BLaER1 treated with 17β-estradiol and CSF1 and Interleukin-3, amounts not matched to agents 10 nM and 100 nM (cell line): Measurements from ENCODE around the gene MAGI2.
A peak's percentile ranks its signal among the peaks of the same experiment; 100 is the strongest.
"Not testable (repeated sequence)": the region's sequence is repeated elsewhere in the genome, so short reads cannot be mapped to it uniquely, and the experiment has no call there.

Experiments
- H3K27ac ChIP-seq, 11 experiments: shearing (Covaris generic); formaldehyde crosslinking; 2 replicates each; pipeline ENCODE4 v1.8.1; 2022
- H3K27me3 ChIP-seq, 11 experiments: shearing (Covaris generic); formaldehyde crosslinking; 2 replicates each; pipeline ENCODE4 v1.8.1; 2022
- H3K36me3 ChIP-seq, 11 experiments: shearing (Covaris generic); formaldehyde crosslinking; 2 replicates each; pipeline ENCODE4 v1.8.1; 2022
- H3K4me1 ChIP-seq, 10 experiments: shearing (Covaris generic); formaldehyde crosslinking; 2 replicates each; pipeline ENCODE4 v1.8.1; 2022
- H3K4me2 ChIP-seq, 11 experiments: shearing (Covaris generic); formaldehyde crosslinking; 2 replicates each; pipeline ENCODE4 v1.8.1; 2022
- H3K4me3 ChIP-seq, 10 experiments: shearing (Covaris generic); formaldehyde crosslinking; 2 replicates each; pipeline ENCODE4 v1.8.1; 2022
- H3K9ac ChIP-seq, 11 experiments: shearing (Covaris generic); formaldehyde crosslinking; 2 replicates each; pipeline ENCODE4 v1.8.1; 2022
- H3K9me3 ChIP-seq, 11 experiments: shearing (Covaris generic); formaldehyde crosslinking; replicated peaks in 1 of 11; 2 replicates each; pipeline ENCODE4 v1.8.1; 2022
- H4K20me1 ChIP-seq, 11 experiments: shearing (Covaris generic); formaldehyde crosslinking; 2 replicates each; pipeline ENCODE4 v1.8.1; 2022
- Cebpa-rat ChIP-seq, 11 experiments: shearing (Covaris generic); IDR thresholded peaks; 2 replicates each; pipeline ENCODE4 v1.8.1; 2022

Gene MAGI2

DNA sequence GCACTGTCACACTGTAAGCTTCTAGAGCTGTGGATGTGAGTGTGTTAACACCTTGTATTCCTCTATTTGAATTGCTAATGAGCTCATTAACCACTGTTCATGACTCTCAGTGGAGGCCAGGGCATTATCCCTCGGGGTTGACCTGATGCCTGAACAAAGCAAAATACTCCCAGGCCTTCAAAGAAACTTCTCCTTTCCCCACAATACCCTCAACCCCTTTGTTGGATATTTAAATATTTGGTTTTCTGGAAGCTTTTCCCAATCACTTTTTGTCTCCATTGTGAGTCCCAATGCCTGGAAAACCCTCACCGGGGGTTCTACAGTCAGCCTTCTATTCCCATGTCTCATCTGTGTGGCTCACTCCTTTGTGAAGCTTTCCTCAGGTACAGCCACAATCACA, 874.8 kb downstream of the MAGI2 start:
- Histone ChIP-seq H3K4me3 (no peak overlapping the region), H4K20me1 (no peaks in the 10 kb centered on the region), H3K4me1 (peaks cover 0 to 4% (median 0%) of the 10 kb centered on the region in 10 experiments; a peak in 1 of 20 replicates), H3K27ac (no peak overlapping the region), H3K9ac (no peak overlapping the region), H3K9me3 (no peaks in the 10 kb centered on the region), H3K4me2 (no peak overlapping the region), H3K36me3 (no peaks in the 10 kb centered on the region), H3K27me3 (no peaks in the 10 kb centered on the region)
- TF ChIP-seq Cebpa-rat (IDR thresholded peaks at IDR 0.05), result no peak

DNA sequence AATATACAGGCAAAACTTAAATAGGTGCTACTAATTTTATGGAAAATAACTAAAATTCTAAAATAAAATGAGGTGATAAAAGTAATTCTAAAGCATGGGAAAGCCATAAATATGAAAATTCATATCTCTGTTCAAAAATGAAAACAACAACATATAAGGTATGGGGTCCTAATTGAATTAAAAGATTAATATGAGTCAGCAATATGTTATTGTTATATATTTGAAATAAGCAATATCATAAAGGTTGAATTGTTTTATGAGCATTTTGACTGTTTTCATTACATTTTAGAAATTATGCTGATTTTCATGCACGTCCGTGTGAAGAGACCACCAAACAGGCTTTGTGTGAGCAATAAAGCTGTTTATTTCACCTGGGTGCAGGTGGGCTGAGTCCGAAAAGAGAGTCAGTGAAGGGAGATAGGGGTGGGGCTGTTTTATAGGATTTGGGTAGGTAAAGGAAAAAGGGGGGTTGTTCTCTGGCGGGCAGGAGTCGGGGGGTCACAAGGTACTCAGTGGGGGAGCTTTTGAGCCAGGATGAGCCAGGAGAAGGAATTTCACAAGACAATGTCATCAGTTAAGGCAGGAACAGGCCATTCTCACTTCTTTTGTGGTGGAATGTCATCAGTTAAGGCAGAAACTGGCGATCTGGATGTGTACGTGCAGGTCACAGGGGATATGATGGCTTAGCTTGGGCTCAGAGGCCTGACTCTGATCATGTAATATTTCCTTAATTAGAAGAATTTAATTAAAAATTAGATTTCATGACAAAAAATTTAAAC, 876.1 kb downstream of the MAGI2 start:
- H4K20me1 ChIP-seq, H3K36me3 ChIP-seq, H3K4me2 ChIP-seq, H3K9ac ChIP-seq, H3K27ac ChIP-seq, H3K27me3 ChIP-seq, H3K4me1 ChIP-seq, H3K9me3 ChIP-seq, H3K4me3 ChIP-seq: not testable (repeated sequence)

DNA sequence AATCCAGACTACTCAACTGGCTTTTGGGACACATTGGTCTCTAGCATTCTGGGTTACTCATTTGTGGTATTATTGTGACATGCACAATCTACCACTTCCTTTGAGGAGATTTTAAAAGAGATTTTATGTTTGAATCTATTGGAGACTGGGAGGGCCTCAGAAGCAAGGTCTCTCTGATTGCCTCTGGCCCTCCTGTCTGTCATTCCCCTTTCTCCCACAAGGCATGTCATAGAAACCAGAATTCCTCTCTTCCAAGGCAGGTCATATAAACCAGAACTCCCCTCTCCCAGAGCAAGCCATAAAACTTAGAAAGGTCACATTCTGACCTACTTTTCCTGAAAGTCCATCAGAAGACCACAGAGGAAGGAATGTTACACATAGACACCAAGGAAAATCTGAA, 877.2 kb downstream of the MAGI2 start:
- Histone ChIP-seq H3K36me3 (no peaks in the 10 kb centered on the region), H3K27ac (peak overlapping the region in 4 of 11 experiments; percentile 9 to 40 (median 16); a peak in 5 of 22 replicates), H3K27me3 (no peaks in the 10 kb centered on the region), H3K4me2 (peak overlapping the region in 4 of 11 experiments; percentile 11 to 19 (median 14); a peak in 2 of 22 replicates), H4K20me1 (no peaks in the 10 kb centered on the region), H3K9me3 (no peaks in the 10 kb centered on the region), H3K4me3 (no peak overlapping the region), H3K4me1 (peaks cover 0 to 4% (median 0%) of the 10 kb centered on the region in 10 experiments; a peak in 1 of 20 replicates), H3K9ac (no peak overlapping the region)
- no peak for TF ChIP-seq Cebpa-rat (IDR thresholded peaks at IDR 0.05)

DNA sequence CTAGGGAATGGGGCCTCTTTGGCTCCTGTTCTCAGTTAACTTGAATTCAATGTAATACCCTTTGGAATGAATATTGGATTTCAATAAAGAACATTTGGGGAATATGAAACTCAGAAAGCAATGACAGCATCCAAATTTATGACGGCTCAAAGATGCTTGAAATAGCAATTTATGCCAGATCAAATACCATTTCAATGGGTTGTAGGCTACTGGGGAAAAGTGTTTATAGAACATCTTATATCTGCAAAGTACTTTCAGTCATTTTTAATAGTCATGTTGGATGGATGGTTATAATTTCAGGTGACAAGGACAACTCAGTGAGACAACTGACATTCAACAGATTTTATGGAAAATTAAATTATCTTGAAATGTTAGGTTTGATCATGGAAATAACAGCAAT, 882.2 kb downstream of the MAGI2 start:
- Histone ChIP-seq H3K27me3 (no peaks in the 10 kb centered on the region), H3K36me3 (no peaks in the 10 kb centered on the region), H3K4me1 (peaks cover 0 to 2% (median 0%) of the 10 kb centered on the region in 10 experiments; a peak in 1 of 20 replicates), H3K9me3 (no peaks in the 10 kb centered on the region), H3K4me3 (no peak overlapping the region), H3K4me2 (no peak overlapping the region), H3K9ac (no peak overlapping the region), H3K27ac (no peak overlapping the region), H4K20me1 (no peaks in the 10 kb centered on the region)
- TF ChIP-seq Cebpa-rat (IDR thresholded peaks at IDR 0.05), result no peak

DNA sequence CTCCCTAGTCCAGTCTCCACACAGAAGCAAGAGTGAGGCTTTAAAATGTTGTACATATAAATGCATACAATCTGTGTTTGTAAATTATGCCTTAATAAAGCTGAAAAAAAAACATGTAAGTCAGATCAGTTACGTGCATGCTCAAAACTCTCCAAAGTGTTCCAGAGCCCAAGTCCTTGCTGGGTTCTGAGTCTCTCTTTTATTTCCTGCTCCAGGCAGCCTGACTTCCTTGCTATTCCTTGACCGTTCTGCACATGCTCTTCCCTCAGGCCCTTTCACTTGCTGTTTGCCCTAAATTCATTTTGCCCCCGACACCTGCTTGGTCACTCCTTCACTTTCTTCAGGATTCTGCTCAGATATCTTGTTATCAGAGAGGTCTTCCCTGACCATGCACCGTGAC, 884.8 kb downstream of the MAGI2 start:
- Histone ChIP-seq H3K4me3 (no peak overlapping the region), H4K20me1 (no peaks in the 10 kb centered on the region), H3K9ac (no peak overlapping the region), H3K4me1 (no peaks in the 10 kb centered on the region), H3K4me2 (no peak overlapping the region), H3K27ac (no peak overlapping the region), H3K9me3 (no peaks in the 10 kb centered on the region), H3K27me3 (no peaks in the 10 kb centered on the region), H3K36me3 (no peaks in the 10 kb centered on the region)
- no peak for TF ChIP-seq Cebpa-rat (IDR thresholded peaks at IDR 0.05)

DNA sequence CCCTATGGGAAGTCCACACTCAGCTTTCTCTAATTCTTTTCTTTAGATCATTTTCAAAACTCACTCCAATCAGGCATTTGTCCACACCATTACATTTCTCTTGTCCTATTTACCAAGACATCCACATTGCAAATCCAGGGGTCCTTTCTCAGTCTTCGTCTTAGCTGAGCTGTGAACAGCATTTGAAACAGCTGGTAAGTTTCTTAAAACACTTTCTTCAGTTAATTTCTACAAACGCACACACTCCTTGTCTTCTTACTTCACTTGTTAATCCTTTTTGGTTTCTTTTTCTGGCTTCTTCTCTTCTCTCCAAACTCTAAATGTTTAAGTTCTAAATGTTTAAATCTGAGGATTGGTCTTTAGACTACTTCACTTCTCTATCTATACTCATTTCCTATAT, 885.6 kb downstream of the MAGI2 start:
- no peak overlapping the region for H3K4me2 ChIP-seq
- TF ChIP-seq Cebpa-rat (IDR thresholded peaks at IDR 0.05), result no peak
- H3K9ac ChIP-seq, result no peak overlapping the region
- H3K4me3 ChIP-seq, result no peak overlapping the region
- H3K36me3 ChIP-seq, result no peaks in the 10 kb centered on the region
- H3K27me3 ChIP-seq, result no peaks in the 10 kb centered on the region
- no peaks in the 10 kb centered on the region for H4K20me1 ChIP-seq
- peaks cover 0 to 2% (median 0%) of the 10 kb centered on the region in 10 experiments; a peak in 3 of 20 replicates for H3K4me1 ChIP-seq
- no peak overlapping the region for H3K27ac ChIP-seq
- H3K9me3 ChIP-seq, result no peaks in the 10 kb centered on the region

DNA sequence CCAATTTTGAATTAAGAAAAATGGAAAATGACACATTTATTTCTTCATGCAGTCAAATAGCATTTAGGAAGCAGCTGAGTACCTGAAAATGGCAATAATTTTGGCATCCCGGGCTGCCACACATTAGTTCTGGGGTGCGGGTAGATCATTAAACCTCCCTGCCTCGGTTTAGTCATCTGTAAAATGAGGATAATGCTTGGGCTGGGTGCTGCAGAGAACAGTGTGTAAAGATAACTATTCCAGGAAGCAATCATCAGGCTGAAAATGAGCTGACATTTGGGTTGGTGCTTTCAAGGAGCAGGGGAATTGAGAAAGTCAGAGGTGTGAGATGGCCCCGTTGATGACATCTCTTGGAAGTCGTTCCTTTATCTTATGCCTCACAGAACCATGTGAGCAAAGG, 887.7 kb downstream of the MAGI2 start:
- no peaks in the 10 kb centered on the region for H3K9me3 ChIP-seq
- no peak overlapping the region for H3K4me2 ChIP-seq
- no peak for TF ChIP-seq Cebpa-rat (IDR thresholded peaks at IDR 0.05)
- H4K20me1 ChIP-seq, result no peaks in the 10 kb centered on the region
- H3K36me3 ChIP-seq, result no peaks in the 10 kb centered on the region
- H3K27me3 ChIP-seq, result no peaks in the 10 kb centered on the region
- no peak overlapping the region for H3K9ac ChIP-seq
- H3K4me1 ChIP-seq, result peaks cover 0 to 18% (median 13%) of the 10 kb centered on the region in 10 experiments; a peak in 13 of 20 replicates
- no peak overlapping the region for H3K27ac ChIP-seq
- no peak overlapping the region for H3K4me3 ChIP-seq

DNA sequence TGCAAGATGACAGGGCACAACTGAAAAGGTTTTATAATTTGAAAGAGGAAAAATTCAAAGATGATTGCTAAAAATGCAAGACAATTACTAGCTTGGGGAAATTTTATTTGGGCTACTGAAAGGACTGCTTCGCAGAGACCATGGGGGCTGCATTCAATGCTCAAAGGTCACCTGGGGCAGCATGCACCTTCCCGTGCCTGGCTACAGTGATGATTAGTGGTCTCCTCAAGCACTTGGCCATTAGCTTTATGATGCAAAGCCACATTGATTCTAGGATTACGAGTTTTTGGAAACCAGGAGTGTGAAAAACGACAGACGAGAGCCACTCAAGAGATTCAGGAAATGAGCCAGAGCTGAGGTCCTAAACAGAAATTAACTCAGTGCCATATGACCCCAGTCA, 890.3 kb downstream of the MAGI2 start:
- Histone ChIP-seq H4K20me1 (no peaks in the 10 kb centered on the region), H3K27ac (no peak overlapping the region), H3K9me3 (no peaks in the 10 kb centered on the region), H3K4me3 (no peak overlapping the region), H3K4me1 (peaks cover 0 to 18% (median 13%) of the 10 kb centered on the region in 10 experiments; a peak in 13 of 20 replicates), H3K27me3 (no peaks in the 10 kb centered on the region), H3K4me2 (no peak overlapping the region), H3K9ac (no peak overlapping the region), H3K36me3 (no peaks in the 10 kb centered on the region)
- TF ChIP-seq Cebpa-rat (IDR thresholded peaks at IDR 0.05), result no peak

DNA sequence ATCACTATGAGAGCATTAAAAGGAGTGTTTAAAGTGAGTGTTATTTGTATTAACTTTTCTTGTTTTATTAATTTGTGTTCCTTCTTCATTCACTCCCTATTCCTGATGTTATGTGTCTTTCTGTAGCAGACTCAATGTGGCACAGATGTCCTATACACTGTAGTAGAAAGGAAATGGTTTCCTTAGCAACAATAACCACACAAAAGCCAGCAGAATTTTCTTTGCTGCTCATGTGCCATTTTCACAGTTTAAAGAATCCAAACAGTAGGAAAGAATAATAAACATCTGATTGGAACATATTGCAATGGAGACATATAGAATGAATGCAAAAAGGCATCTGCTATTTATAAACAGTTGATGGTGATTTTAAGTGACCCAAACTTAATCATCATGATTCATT, 891.3 kb downstream of the MAGI2 start:
- Histone ChIP-seq H3K9ac (no peak overlapping the region), H4K20me1 (no peaks in the 10 kb centered on the region), H3K36me3 (no peaks in the 10 kb centered on the region), H3K27ac (peak overlapping the region in 1 of 11 experiments; percentile 35; a peak in 2 of 22 replicates), H3K4me2 (peak overlapping the region in 7 of 11 experiments; percentile 15 to 55 (median 51); a peak in 10 of 22 replicates), H3K27me3 (no peaks in the 10 kb centered on the region), H3K4me1 (peaks cover 0 to 18% (median 13%) of the 10 kb centered on the region in 10 experiments; a peak in 13 of 20 replicates), H3K4me3 (no peak overlapping the region), H3K9me3 (no peaks in the 10 kb centered on the region)
- no peak for TF ChIP-seq Cebpa-rat (IDR thresholded peaks at IDR 0.05)

DNA sequence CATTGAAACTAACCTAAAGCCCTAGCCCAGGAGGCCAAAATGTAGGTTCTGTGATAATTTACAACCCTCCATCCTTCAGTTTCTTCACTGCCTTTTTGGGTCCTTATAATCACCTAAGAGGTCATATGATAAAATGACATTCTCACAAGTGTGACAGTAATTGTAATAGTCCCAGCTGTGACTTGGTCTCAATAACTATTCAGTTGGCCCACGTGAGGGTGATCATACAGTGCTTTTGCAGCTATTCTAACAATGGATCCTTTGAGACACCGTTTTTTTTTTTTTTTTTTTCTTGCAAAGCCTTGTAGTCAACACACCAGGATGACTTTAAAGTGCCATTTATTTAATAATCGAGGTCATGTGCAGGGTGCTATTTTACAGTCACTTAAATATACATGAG, 894.9 kb downstream of the MAGI2 start:
- H3K4me1 ChIP-seq, result peaks cover 0 to 18% (median 13%) of the 10 kb centered on the region in 10 experiments; a peak in 13 of 20 replicates
- H4K20me1 ChIP-seq, result no peaks in the 10 kb centered on the region

More for the DNA sequence above, 894.9 kb downstream of the MAGI2 start:
- H3K4me2 ChIP-seq, result no peak overlapping the region
- H3K4me3 ChIP-seq, result no peak overlapping the region
- no peak overlapping the region for H3K27ac ChIP-seq
- H3K27me3 ChIP-seq, result no peaks in the 10 kb centered on the region
- no peak overlapping the region for H3K9ac ChIP-seq
- no peaks in the 10 kb centered on the region for H3K36me3 ChIP-seq
- no peaks in the 10 kb centered on the region for H3K9me3 ChIP-seq
- no peak for TF ChIP-seq Cebpa-rat (IDR thresholded peaks at IDR 0.05)
